ENCODE measurements around the gene STAC.

- no peak for TF ChIP-seq EZH2 (IDR thresholded peaks at IDR 0.05; ENCODE audit: low read length, unreplicated experiment)
- TF ChIP-seq, protein P1, sequence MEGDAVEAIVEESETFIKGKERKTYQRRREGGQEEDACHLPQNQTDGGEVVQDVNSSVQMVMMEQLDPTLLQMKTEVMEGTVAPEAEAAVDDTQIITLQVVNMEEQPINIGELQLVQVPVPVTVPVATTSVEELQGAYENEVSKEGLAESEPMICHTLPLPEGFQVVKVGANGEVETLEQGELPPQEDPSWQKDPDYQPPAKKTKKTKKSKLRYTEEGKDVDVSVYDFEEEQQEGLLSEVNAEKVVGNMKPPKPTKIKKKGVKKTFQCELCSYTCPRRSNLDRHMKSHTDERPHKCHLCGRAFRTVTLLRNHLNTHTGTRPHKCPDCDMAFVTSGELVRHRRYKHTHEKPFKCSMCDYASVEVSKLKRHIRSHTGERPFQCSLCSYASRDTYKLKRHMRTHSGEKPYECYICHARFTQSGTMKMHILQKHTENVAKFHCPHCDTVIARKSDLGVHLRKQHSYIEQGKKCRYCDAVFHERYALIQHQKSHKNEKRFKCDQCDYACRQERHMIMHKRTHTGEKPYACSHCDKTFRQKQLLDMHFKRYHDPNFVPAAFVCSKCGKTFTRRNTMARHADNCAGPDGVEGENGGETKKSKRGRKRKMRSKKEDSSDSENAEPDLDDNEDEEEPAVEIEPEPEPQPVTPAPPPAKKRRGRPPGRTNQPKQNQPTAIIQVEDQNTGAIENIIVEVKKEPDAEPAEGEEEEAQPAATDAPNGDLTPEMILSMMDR (conservative IDR thresholded peaks at IDR 0.05; ENCODE audit: low read depth, low read length), result no peak
Observed at GRCh38 chr3:36494461-36495109, 114.3 kb downstream of the STAC start.
